HepG2 (cell line): Measurements from ENCODE around the gene ST3GAL4.
"Not testable (repeated sequence)": the region's sequence is repeated elsewhere in the genome, so short reads cannot be mapped to it uniquely, and the experiment has no call there.

Experiments used
- MTA3 ChIP-seq: sonication (generic); formaldehyde crosslinking; IDR thresholded peaks from 2 replicates; pipeline ENCODE4 v1.4.0; 2020; ENCODE audit warnings: missing genetic modification reagents
- MXI1 ChIP-seq: IDR thresholded peaks from 3 replicates; pipeline ENCODE4 v1.6.1; 2012; ENCODE audit warnings: low read depth, low read length, inconsistent platforms, borderline replicate concordance
- PRPF4 ChIP-seq: fragments of 200-400 bp; formaldehyde crosslinking; IDR thresholded peaks from 2 replicates; pipeline ENCODE4 v1.6.1; 2016; ENCODE audit warnings: low read length, low read depth; ENCODE audit not compliant: poor library complexity, severe bottlenecking
- RAD21 ChIP-seq: fragments of 450-650 bp; formaldehyde crosslinking; IDR thresholded peaks from 2 replicates; pipeline ENCODE4 v1.5.0; 2020; ENCODE audit warnings: mild to moderate bottlenecking
- SOX13 ChIP-seq, 3 experiments: fragments of 450-650 bp in 1 of 3; sonication (generic) in 1 of 3; formaldehyde crosslinking in 1 of 3; IDR thresholded peaks in 2 of 3; conservative IDR thresholded peaks in 1 of 3; 2 replicates each; pipeline versions ENCODE4 v1.5.0 to v1.6.1; 2016 to 2020; ENCODE audit warnings: antibody characterized with exemption in 1 of 3, mild to moderate bottlenecking in 1 of 3, missing compliant biosample characterization in 1 of 3, missing genetic modification reagents in 1 of 3, moderate library complexity in 1 of 3
- ZBTB7A ChIP-seq: sonication (generic); formaldehyde crosslinking; IDR thresholded peaks from 2 replicates; pipeline ENCODE4 v1.8.0; 2022; ENCODE audit warnings: mild to moderate bottlenecking, missing genetic modification reagents
- ZFP37 ChIP-seq: sonication (generic); formaldehyde crosslinking; IDR thresholded peaks from 2 replicates; pipeline ENCODE4 v1.4.0; 2020; ENCODE audit warnings: missing genetic modification reagents, borderline replicate concordance
- ZNF292 ChIP-seq: sonication (generic); formaldehyde crosslinking; IDR thresholded peaks from 2 replicates; pipeline ENCODE4 v1.8.1; 2022; ENCODE audit warnings: mild to moderate bottlenecking, low read depth, missing genetic modification reagents, borderline replicate concordance
- TF ChIP-seq, protein P1 (sequence below): sonication (generic); formaldehyde crosslinking; IDR thresholded peaks from 2 replicates; pipeline ENCODE4 v1.5.0; 2020; ENCODE audit warnings: mild to moderate bottlenecking, missing genetic modification reagents, moderate library complexity

DNA sequence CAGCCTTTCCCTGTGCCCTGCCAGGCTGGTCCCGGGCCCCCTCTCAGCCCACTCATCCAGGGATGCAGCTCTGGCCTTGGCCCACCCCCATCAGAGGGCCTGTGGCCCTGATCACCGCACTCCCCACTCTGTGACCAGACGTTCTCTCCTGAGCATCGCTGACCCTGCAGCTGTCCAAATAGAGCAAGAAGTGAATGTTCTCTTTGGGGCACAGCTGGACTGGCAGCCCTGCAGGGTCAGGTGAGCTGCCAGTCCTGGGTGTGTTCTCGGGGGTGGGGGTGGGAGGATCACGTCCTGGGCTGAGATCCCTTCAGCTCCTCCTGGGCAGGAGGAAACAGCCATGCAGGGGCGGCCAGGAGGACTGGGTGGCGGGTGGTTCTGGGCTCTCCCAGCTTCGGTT, 9.2 kb downstream of the ST3GAL4 start:
- TF ChIP-seq, protein P1, sequence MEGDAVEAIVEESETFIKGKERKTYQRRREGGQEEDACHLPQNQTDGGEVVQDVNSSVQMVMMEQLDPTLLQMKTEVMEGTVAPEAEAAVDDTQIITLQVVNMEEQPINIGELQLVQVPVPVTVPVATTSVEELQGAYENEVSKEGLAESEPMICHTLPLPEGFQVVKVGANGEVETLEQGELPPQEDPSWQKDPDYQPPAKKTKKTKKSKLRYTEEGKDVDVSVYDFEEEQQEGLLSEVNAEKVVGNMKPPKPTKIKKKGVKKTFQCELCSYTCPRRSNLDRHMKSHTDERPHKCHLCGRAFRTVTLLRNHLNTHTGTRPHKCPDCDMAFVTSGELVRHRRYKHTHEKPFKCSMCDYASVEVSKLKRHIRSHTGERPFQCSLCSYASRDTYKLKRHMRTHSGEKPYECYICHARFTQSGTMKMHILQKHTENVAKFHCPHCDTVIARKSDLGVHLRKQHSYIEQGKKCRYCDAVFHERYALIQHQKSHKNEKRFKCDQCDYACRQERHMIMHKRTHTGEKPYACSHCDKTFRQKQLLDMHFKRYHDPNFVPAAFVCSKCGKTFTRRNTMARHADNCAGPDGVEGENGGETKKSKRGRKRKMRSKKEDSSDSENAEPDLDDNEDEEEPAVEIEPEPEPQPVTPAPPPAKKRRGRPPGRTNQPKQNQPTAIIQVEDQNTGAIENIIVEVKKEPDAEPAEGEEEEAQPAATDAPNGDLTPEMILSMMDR, result not testable (repeated sequence)
- not testable (repeated sequence) for TF ChIP-seq SOX13 (IDR thresholded peaks at IDR 0.05); SOX13 (CRISPR knock-in tag; conservative IDR thresholded peaks at IDR 0.05 in 1 of 2, IDR thresholded peaks at IDR 0.05 in 1 of 2); MTA3; ZBTB7A (CRISPR knock-in tag); RAD21 (CRISPR knock-in tag); MXI1; ZFP37 (CRISPR knock-in tag); PRPF4; ZNF292 (CRISPR knock-in tag)
